GM12878 (cell line): Measurements from ENCODE around the gene MFGE8.

Experiments
- CEBPB ChIP-seq, 2 experiments: fragments of 150-350 bp in 1 of 2; IDR thresholded peaks; 2 replicates each; pipeline ENCODE4 v1.6.1; 2012 to 2014; ENCODE audit warnings: low read depth in 2 of 2, low read length in 2 of 2, borderline replicate concordance in 1 of 2, inconsistent platforms in 1 of 2
- CHD1 ChIP-seq: IDR thresholded peaks from 2 replicates; pipeline ENCODE4 v1.6.1; 2012; ENCODE audit warnings: low read depth, low read length, improper control_type of control experiment
- CTCF ChIP-seq, 3 experiments: IDR thresholded peaks in 2 of 3; conservative IDR thresholded peaks in 1 of 3; 2 replicates each; pipeline ENCODE4 v1.5.1; 2011; ENCODE audit warnings: low read depth in 3 of 3, low read length in 3 of 3, mild to moderate bottlenecking in 3 of 3, control low read depth in 2 of 3, moderate library complexity in 2 of 3, inconsistent platforms in 1 of 3, mixed read lengths in 1 of 3; ENCODE audit not compliant: control insufficient read depth in 2 of 3, insufficient read depth in 1 of 3; ENCODE audit errors: extremely low read depth in 1 of 3
- EP300 ChIP-seq, 2 experiments: fragments of 150-350 bp in 1 of 2; IDR thresholded peaks; 2 replicates each; pipeline ENCODE4 v1.6.1; 2011 to 2012; ENCODE audit warnings: low read depth in 2 of 2, low read length in 2 of 2, borderline replicate concordance in 1 of 2, improper control_type of control experiment in 1 of 2, inconsistent platforms in 1 of 2; ENCODE audit not compliant: control insufficient read depth in 1 of 2
- EZH2 ChIP-seq: IDR thresholded peaks from 2 replicates; pipeline ENCODE4 v1.6.1; 2012; ENCODE audit warnings: low read depth, mild to moderate bottlenecking, control low read depth, inconsistent platforms, low read length, borderline replicate concordance; ENCODE audit not compliant: control insufficient read depth
- GABPA ChIP-seq: IDR thresholded peaks from 2 replicates; pipeline ENCODE4 v1.6.1; 2014; ENCODE audit warnings: antibody characterized with exemption, low read depth, mild to moderate bottlenecking, inconsistent platforms
- JUNB ChIP-seq: IDR thresholded peaks from 2 replicates; pipeline ENCODE4 v1.6.1; 2016; ENCODE audit warnings: antibody characterized with exemption, mild to moderate bottlenecking
- KAT2A ChIP-seq: conservative IDR thresholded peaks from 2 replicates; pipeline ENCODE4 v1.6.1; 2011; ENCODE audit warnings: low read depth, low read length; ENCODE audit not compliant: control insufficient read depth
- MAX ChIP-seq: IDR thresholded peaks from 2 replicates; pipeline ENCODE4 v1.6.1; 2012; ENCODE audit warnings: low read depth, low read length, improper control_type of control experiment
- POLR2A ChIP-seq: IDR thresholded peaks from 2 replicates; pipeline ENCODE4 v1.6.1; 2011; ENCODE audit warnings: low read depth, mild to moderate bottlenecking, low read length
- SMC3 ChIP-seq: IDR thresholded peaks from 2 replicates; pipeline ENCODE4 v1.6.1; 2011; ENCODE audit warnings: low read length, improper control_type of control experiment, borderline replicate concordance
- YY1 ChIP-seq: IDR thresholded peaks from 2 replicates; pipeline ENCODE4 v1.6.1; 2011; ENCODE audit warnings: low read depth, mild to moderate bottlenecking, low read length

- TF ChIP-seq MAX (no peak), CEBPB (IDR thresholded peaks at IDR 0.05; ENCODE audit: borderline replicate concordance in 1 of 2, low read depth in 2 of 2, low read length in 2 of 2) (no peak), YY1 (no peak), CTCF (IDR thresholded peaks at IDR 0.05 in 2 of 3, conservative IDR thresholded peaks at IDR 0.05 in 1 of 3; ENCODE audit: control insufficient read depth in 2 of 3, extremely low read depth in 1 of 3, insufficient read depth in 1 of 3, low read depth in 3 of 3, low read length in 3 of 3) (no peak), KAT2A (no peak), EZH2 (no peak), JUNB (no peak), CHD1 (no peak), POLR2A (no peak), EP300 (IDR thresholded peaks at IDR 0.05; ENCODE audit: borderline replicate concordance in 1 of 2, control insufficient read depth in 1 of 2, low read depth in 2 of 2, low read length in 2 of 2) (no peak), SMC3 (no peak), GABPA (no peak)
These were observed 631 bp upstream of the MFGE8 start for GRCh38 chr15:88913850-88914169.
